ENCODE results near the gene APOBEC4.
A peak's percentile ranks its signal among the peaks of the same experiment; 100 is the strongest.
"Not testable (repeated sequence)": the region's sequence is repeated elsewhere in the genome, so short reads cannot be mapped to it uniquely, and the experiment has no call there.

Gene APOBEC4

GRCh38 chr1:183652547-183653461, at the start of gene APOBEC4:
TSS of gene APOBEC4 (minus strand) at chr1:183653316. CDS start at chr1:183648781, 4,535 bp downstream.
- DNase-seq (ENCODE audit: low read depth): no peak

DNA sequence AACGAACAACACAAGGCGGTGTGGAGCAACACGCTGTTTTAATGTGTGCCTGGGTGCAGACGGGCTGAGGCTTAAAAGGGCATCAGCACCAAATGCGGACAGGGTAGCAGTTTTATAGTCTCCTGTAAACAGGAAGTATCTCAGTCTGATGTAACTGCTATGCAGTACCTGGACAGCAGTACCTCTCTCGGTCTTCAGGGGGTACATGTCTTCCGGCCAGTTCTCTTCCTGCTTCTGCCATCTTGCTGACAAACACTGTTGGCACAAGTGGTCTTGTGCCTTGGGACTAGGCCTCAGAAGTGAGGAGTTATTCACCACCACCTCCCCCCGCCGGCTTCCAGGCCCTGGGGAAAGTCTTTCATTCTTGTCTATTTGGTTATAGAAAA, 49.7 kb upstream of the APOBEC4 start:
- no peak for DNase-seq (ENCODE audit: low read depth)

- DNase-seq (ENCODE audit: low read depth): no peak
Observed at GRCh38 chr1:183702087-183702812, 49.1 kb upstream of the APOBEC4 start.

DNA sequence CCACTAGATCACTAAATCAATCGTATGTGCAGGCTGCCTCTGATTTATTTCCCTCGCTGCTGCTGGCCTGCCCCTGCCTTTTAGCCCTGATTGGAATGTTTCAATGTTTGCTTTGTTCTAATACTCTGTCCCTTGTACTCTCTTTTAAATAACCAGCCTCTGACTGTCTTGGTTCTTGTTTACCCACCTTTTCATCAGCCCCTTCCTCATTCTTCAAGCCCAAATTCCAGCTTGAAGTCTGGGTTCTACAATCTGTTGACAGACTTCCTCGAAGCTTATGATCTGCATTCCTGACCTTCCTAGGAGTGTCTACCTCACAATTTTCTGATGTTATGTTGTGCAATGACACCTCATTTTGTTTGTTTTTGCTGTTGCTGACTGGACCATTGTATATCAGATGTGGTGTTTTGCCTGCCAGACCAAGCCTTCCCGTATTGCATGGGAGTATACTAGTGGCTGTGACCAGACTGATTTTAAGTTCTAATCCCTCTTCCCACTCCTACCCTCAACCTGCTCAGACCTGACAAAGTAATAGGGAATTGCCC, 46.6 kb upstream of the APOBEC4 start:
- peak; percentile 6 for DNase-seq (ENCODE audit: low read depth)

DNA sequence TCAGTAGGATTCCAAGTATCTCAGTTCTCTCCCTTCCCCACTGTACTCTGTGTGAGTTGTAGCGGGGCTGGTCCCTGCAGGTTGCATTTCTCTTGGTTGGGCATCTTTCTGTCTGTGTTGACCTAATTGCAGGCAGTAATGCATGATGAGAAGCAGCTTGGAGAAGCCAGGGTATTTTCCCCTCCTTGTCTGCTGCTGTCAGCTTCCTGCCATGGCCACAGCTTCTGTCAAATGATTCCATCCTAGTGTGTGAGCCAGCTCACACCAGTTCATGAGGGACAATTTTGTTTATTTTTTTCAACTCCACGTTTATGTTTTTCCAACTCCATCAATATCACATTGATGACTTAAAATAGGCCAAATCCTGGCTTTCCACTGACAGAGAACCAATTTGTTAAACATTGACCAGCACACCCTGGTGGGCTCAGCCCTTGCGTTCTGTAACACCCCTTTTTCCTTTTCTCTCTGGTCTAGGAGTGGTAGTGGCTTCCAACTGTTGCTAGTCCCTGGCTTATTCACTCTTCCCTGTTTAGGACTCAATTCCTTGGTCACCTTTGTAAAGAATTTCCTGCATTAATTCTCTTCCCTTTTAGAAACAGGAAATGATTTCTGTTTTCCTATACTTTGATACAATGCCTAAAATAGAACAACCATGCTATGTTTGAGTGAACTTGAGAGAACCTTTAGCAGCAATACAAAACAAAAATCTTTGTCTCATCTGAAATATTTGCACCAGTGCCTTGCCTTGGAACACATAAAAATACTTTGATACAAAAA, 44.9 kb upstream of the APOBEC4 start:
- no peak for DNase-seq (ENCODE audit: low read depth)

DNA sequence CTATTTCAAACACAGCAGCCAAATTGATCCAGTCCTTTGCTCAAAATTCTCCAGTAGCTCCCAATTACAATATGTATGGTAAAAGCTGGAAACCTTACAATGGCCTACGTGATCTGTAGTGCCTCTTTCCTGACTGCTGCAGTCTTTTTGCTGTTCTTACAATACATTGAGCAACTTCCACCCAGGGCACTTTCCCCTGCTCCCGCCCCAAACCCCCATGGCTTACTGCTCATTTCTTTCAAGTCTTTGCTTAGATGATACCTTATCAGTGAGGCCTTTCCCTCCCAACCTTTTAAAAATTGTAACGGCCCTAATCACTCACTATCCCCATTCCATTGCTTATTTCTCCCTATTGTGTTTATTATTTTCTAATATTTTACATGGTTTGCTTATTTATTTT, 43.9 kb upstream of the APOBEC4 start:
- DNase-seq (ENCODE audit: low read depth): no peak

DNA sequence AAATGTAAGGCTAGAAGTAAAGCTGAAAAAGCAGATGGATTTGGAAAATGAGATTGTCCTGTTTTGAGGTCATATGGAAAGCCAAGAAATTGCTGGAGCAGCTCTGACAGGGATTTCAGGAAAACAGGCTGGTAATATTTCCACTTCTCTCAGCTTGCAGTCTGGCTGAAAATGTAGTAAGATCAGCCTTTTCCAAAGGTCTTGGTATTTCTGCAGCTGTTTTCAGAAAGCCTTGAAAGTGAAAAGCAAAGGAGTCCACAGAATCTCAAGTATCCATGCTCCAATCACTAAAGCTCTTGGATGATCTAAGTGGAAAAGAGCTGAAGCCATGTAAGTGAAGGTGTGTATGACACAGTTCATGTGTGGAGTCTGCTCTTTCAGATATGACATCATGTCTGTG, 41.6 kb upstream of the APOBEC4 start:
- no peak for DNase-seq (ENCODE audit: low read depth)

GRCh38 chr1:183694066-183694465, 41.0 kb upstream of the APOBEC4 start:
- no peak for DNase-seq (ENCODE audit: low read depth)

DNA sequence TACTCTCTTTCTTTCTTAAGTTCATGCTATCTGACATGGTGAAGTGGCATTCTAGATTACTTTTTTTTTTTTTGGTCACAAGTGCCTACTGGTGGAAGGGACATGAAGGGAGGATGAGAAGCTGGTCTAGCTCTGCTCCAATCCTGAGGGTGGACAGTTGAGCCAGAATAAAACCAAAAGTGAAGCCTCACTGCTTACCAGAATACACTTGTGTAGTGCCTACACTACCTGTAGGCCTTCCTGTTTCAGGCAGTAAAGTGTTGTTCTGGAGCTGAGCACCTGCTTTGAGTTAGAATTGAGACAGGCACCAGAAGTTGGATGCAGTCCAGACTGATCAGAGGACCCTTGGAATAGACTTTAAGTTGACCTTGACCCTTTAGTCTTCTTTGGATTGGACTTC, 40.4 kb upstream of the APOBEC4 start:
- no peak for DNase-seq (ENCODE audit: low read depth)

DNA sequence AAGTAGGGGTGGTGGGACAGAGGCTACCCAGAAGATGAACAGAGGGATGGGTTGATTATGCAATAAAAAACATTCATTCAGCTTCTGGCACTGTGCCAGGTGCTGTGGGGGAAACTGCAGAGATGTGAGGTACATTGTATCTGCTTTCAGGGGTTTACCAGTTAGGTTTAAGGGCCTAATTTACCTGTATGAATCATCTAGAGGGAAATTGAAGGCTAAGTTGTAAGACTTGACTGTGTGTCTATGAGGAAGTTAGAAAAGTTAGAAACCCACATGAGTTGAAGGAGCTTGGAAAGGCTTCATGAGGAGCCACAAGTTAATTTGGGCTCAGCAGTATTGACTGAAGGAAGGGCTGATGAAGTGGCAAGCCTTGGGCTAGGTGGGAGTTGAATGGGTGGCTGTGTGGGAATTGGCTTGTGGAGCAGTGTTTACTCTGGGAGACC, 36.7 kb upstream of the APOBEC4 start:
- no peak for DNase-seq (ENCODE audit: low read depth)

- no peak for DNase-seq (ENCODE audit: low read depth)
Observed at GRCh38 chr1:183688341-183689060, 35.4 kb upstream of the APOBEC4 start.

- no peak for DNase-seq (ENCODE audit: low read depth)
Observed at GRCh38 chr1:183687546-183688304, 34.6 kb upstream of the APOBEC4 start.

- DNase-seq (ENCODE audit: low read depth): no peak
Observed at GRCh38 chr1:183686229-183686628, 33.1 kb upstream of the APOBEC4 start.

GRCh38 chr1:183685112-183685713, 32.1 kb upstream of the APOBEC4 start:
- peak; percentile 26 for DNase-seq (ENCODE audit: low read depth)

DNA sequence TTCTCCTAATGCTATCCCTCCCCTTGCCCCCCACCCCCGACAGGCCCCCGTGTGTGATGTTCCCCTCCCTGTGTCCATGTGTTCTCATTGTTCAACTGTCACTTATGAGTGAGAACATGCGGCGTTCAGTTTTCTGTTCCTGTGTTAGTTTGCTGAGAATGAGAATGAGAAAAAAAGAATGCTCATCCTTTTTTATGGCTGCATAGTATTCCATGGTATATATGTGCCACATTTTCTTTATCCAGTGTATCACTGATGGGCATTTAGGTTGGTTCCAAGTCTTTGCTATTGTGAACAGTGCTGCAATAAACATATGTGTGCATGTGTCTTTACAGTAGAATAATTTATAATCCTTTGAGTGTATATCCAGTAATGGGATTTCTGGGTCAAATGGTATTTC, 26.2 kb upstream of the APOBEC4 start:
- DNase-seq (ENCODE audit: low read depth): not testable (repeated sequence)

GRCh38 chr1:183678819-183679218, 25.7 kb upstream of the APOBEC4 start:
- no peak for DNase-seq (ENCODE audit: low read depth)

DNA sequence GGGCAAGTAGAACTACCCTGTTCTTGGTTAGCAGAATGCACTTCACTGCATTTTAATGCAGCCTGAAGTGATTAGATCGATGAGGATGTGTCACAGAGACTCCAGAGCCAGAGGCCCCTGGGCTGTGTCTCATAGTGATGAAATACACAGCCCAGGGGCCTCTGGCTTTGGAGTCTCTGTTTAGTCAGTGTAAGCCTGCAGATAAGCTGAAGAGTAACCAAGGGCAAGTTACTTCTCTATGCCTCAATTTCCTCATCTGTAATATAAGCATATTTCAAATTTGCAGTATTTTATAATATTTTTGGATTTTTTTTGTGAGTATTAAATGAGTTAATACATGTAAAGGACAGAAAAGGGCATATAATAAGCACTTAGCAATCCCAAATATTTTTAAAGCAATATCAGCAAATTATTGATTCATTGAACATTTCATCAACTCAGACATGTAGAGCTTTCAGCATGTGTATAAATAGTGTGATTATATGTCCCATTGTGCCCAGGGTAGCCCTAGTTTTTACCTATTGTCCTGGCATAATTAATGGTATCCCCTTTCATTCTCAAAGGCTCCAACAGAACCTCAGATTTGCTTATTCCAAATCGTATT, 23.6 kb upstream of the APOBEC4 start:
- peak; percentile 46 for DNase-seq (ENCODE audit: low read depth)

DNA sequence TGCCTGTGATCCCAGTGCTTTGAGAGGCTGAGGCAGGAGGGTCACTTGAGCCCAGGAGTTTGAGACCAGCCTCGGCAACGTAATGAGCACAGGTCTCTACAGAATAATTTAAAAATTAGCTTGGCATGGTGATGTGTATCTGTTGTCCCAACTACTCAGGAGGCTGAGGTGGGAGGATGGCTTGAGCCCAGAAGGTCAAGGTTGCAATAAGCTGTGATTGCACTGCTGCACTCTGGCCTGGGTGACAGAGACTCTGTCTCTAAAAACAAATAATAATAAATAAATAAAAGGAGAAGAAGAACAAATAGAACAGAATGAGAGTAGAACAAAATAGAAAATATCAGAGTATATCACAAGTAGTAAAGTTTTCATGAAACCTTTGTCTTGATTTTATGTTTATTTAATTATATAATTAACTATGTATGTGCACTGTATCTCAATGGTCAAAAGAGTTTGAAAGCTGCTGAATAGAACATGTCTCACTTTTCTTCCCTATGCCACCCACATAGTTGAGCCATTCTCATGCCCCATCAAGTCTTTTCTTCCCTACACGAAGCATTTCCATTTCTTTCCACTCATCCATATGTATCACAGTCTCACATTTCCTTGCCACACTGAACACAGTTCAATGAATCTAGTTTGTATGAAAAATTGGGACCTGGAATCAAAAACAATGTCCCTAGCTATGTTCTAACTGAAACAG, 22.9 kb upstream of the APOBEC4 start:
- DNase-seq (ENCODE audit: low read depth): no peak

GRCh38 chr1:183675381-183675780, 22.3 kb upstream of the APOBEC4 start:
- DNase-seq (ENCODE audit: low read depth): no peak

All from fibroblast of gingiva (primary cell).